Endodermal cell (in vitro differentiated cells): ENCODE measurements around the gene MPDU1. TPM values are rescaled to one million over a fixed set of nuclear protein-coding genes. Genes with fewer than 3 reads are reported as not detected.

Source experiments
- DNase-seq: peaks from one replicate; pipeline ENCODE4 v3.0.0-alpha.2; 2017
- H3K27ac ChIP-seq: 2 replicates; pipeline ENCODE4 v1.5.1; 2013; ENCODE audit warnings: mild to moderate bottlenecking, low read depth, low read length, moderate library complexity
- H3K27me3 ChIP-seq: 2 replicates; pipeline ENCODE4 v1.6.1; 2013; ENCODE audit warnings: mild to moderate bottlenecking, low read length, moderate library complexity; ENCODE audit not compliant: insufficient read depth, control insufficient read depth, poor library complexity, severe bottlenecking
- H3K36me3 ChIP-seq: 2 replicates; pipeline ENCODE4 v1.7.0; 2013; ENCODE audit warnings: mild to moderate bottlenecking, low read length, moderate library complexity; ENCODE audit not compliant: control insufficient read depth, insufficient read depth
- H3K4me1 ChIP-seq: one replicate; pipeline ENCODE4 v1.7.0; 2013; ENCODE audit warnings: low read length; ENCODE audit not compliant: control insufficient read depth, insufficient read depth
- H3K4me3 ChIP-seq: 2 replicates; pipeline ENCODE4 v1.5.1; 2013; ENCODE audit warnings: mild to moderate bottlenecking, low read length, moderate library complexity
- H3K9ac ChIP-seq: 2 replicates; pipeline ENCODE4 v1.6.1; 2013; ENCODE audit warnings: mild to moderate bottlenecking, low read length, moderate library complexity; ENCODE audit not compliant: poor library complexity, severe bottlenecking; ENCODE audit errors: extremely low read depth
- H3K9me3 ChIP-seq: 2 replicates; pipeline ENCODE4 v1.6.1; 2013; ENCODE audit warnings: mild to moderate bottlenecking, low read length, moderate library complexity; ENCODE audit not compliant: control insufficient read depth
- H3K27ac Mint-ChIP-seq: 2 replicates; pipeline ENCODE4 v1.8.0; 2020; ENCODE audit warnings: mixed read lengths
- H3K27me3 Mint-ChIP-seq: 2 replicates; pipeline ENCODE4 v1.8.0; 2021; ENCODE audit warnings: mild to moderate bottlenecking, mixed read lengths; ENCODE audit not compliant: insufficient read depth
- H3K36me3 Mint-ChIP-seq: 2 replicates; pipeline ENCODE4 v1.8.0; 2020; ENCODE audit warnings: low read depth, mixed read lengths
- H3K4me1 Mint-ChIP-seq: 2 replicates; pipeline ENCODE4 v1.8.0; 2020; ENCODE audit warnings: mixed read lengths
- H3K4me3 Mint-ChIP-seq: 2 replicates; pipeline ENCODE4 v1.8.0; 2020; ENCODE audit warnings: mild to moderate bottlenecking, moderate library complexity, mixed read lengths
- H3K9me3 Mint-ChIP-seq: 2 replicates; pipeline ENCODE4 v1.8.0; 2020; ENCODE audit warnings: mild to moderate bottlenecking, mixed read lengths
- WGBS, 2 experiments: methylation state at CpG; one replicate each; pipeline versions ENCODE4 v1.1.5 to v1.1.7; 2013; ENCODE audit warnings: missing lambda C conversion rate in 2 of 2, mixed read lengths in 1 of 2; ENCODE audit not compliant: insufficient coverage in 1 of 2, insufficient read length in 1 of 2; 5-methylcytosine and 5-hydroxymethylcytosine counted together
- total RNA-seq, 2 donors: library from RNA; stranded (reverse); fragmentation: NEBNext Ultra II Directional in 1 of 2; extraction: Animal tissue kit (Norgen Biotek cat#: 25700) in 1 of 2; gene quantifications; 2 replicates in 1 of 2; 3 replicates in 1 of 2; pipeline ENCODE4 v1.2.1, GENCODE V29; 2021
- TF ChIP-seq, protein P1 (sequence below): fragments of 200-600 bp; sonication (generic); conservative IDR thresholded peaks from 2 replicates; pipeline ENCODE4 v1.5.0; 2021; ENCODE audit warnings: antibody characterized with exemption, mild to moderate bottlenecking

The MPDU1 gene
- total RNA-seq, 2 donors from 2014 or later = 47.4 to 56.6 TPM

DNA sequence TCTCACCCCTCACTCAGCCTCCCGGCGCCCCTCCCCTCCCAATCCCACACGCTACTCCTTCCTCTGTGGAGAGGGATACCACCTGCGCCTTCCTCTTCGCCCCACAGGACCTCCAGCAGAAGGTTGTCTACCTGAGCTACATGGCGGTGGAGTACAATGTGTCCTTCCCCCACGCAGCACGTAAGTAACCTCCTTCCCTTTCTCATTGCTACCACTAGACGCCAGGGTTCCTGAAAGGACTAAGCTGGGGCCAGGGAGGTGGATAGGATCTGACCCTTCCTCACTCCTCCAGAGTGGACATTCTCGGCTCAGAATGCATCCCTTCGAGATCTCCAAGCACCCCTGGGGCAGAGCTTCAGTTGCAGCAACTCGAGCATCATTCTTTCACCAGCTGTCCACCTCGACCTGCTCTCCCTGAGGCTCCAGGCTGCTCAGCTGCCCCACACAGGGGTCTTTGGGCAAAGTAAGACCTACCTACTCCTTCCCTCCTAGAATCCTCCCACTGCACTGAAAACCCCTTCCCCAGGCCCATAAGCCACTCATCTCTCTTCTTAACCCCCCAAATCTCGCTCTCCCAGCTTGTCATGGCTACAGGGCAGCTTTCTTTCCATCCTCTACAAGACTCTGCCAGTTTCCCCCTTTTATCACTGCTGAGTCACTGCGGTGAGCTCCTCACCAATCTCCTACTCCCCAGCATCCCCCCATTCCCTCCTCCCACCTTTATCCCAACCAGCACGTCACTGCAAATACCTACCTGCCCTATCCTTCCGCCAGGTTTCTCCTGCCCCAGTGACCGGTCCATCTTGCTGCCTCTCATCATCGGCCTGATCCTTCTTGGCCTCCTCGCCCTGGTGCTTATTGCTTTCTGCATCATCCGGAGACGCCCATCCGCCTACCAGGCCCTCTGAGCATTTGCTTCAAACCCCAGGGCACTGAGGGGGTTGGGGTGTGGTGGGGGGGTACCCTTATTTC, 2.8 kb upstream of the MPDU1 start:
- DNase-seq = peak; percentile 66
- H3K36me3 Mint-ChIP-seq = peaks cover 43% of the 10 kb centered on the region
- H3K27ac Mint-ChIP-seq = peak overlapping the region; percentile 65
- Histone ChIP-seq H3K27ac (peak overlapping the region; percentile 38), H3K4me3 (no peak overlapping the region), H3K27me3 (no peaks in the 10 kb centered on the region), H3K4me1 (peaks cover 3% of the 10 kb centered on the region), H3K36me3 (peaks cover 42% of the 10 kb centered on the region), H3K9ac (no peak overlapping the region), H3K9me3 (no peaks in the 10 kb centered on the region)
- H3K4me1 Mint-ChIP-seq = peaks cover 19% of the 10 kb centered on the region
- no peaks in the 10 kb centered on the region for H3K9me3 Mint-ChIP-seq
- WGBS, 2 experiments = 89 to 91% methylated on average over 11 to 23 of the region's 23 CpGs
- no peaks in the 10 kb centered on the region for H3K27me3 Mint-ChIP-seq
- TF ChIP-seq, protein P1, sequence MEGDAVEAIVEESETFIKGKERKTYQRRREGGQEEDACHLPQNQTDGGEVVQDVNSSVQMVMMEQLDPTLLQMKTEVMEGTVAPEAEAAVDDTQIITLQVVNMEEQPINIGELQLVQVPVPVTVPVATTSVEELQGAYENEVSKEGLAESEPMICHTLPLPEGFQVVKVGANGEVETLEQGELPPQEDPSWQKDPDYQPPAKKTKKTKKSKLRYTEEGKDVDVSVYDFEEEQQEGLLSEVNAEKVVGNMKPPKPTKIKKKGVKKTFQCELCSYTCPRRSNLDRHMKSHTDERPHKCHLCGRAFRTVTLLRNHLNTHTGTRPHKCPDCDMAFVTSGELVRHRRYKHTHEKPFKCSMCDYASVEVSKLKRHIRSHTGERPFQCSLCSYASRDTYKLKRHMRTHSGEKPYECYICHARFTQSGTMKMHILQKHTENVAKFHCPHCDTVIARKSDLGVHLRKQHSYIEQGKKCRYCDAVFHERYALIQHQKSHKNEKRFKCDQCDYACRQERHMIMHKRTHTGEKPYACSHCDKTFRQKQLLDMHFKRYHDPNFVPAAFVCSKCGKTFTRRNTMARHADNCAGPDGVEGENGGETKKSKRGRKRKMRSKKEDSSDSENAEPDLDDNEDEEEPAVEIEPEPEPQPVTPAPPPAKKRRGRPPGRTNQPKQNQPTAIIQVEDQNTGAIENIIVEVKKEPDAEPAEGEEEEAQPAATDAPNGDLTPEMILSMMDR = no peak
- no peak overlapping the region for H3K4me3 Mint-ChIP-seq

DNA sequence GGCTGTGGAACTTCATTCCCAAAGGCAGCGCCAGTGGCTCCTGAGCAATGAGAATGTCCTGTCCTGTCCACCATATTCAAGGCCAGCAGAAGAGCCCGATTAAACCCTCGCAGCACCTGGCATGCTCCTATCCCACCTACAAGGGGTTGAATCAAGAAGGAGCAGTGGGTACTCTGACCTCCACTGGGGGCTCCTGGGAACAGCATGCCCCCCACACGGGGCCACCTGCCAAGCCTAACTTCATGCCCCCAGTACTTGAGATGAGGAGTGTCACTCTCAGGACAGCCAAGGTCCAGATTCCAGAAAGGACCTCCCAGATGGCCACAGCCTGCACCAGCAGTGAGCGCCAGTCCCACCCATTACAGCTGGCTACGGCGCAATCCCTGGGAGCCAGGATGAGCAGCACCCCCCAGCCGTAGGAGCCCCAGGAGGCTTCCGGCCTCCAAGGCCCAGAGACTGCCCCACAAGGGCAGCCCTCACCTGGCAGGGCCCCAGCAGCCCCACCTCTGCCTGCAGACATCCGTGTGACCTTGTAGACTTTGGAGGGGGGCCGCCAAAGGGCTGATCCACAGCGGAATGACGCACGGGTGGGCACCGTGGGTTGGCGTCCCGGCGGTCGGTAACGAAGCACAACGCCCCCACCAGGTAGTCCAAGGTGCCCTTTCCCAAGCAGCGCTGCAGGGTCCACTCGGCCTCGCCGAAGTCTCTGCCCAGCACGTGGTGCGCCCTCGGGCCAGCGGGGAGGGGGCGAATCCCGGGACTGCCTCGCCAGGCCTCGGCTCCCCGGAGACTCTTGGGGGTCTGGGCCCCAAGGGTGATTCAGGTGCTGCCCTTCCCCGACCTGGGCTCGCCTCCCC, 1.0 kb upstream of the MPDU1 start:
- H3K36me3 Mint-ChIP-seq = peaks cover 28% of the 10 kb centered on the region
- peak overlapping the region; percentile 79 for H3K4me3 Mint-ChIP-seq
- Histone ChIP-seq H3K4me3 (no peak overlapping the region), H3K9ac (peak overlapping the region; percentile 95), H3K27me3 (no peaks in the 10 kb centered on the region), H3K9me3 (no peaks in the 10 kb centered on the region), H3K4me1 (peaks cover 3% of the 10 kb centered on the region), H3K27ac (peak overlapping the region; percentile 98), H3K36me3 (peaks cover 36% of the 10 kb centered on the region)
- TF ChIP-seq, protein P1 = no peak
- DNase-seq = peak; percentile 57
- 93 to 94% methylated on average over 33 to 36 of the region's 36 CpGs for WGBS, 2 experiments
- H3K4me1 Mint-ChIP-seq = peaks cover 17% of the 10 kb centered on the region
- no peaks in the 10 kb centered on the region for H3K9me3 Mint-ChIP-seq
- H3K27me3 Mint-ChIP-seq = no peaks in the 10 kb centered on the region
- peak overlapping the region; percentile 100 for H3K27ac Mint-ChIP-seq

DNA sequence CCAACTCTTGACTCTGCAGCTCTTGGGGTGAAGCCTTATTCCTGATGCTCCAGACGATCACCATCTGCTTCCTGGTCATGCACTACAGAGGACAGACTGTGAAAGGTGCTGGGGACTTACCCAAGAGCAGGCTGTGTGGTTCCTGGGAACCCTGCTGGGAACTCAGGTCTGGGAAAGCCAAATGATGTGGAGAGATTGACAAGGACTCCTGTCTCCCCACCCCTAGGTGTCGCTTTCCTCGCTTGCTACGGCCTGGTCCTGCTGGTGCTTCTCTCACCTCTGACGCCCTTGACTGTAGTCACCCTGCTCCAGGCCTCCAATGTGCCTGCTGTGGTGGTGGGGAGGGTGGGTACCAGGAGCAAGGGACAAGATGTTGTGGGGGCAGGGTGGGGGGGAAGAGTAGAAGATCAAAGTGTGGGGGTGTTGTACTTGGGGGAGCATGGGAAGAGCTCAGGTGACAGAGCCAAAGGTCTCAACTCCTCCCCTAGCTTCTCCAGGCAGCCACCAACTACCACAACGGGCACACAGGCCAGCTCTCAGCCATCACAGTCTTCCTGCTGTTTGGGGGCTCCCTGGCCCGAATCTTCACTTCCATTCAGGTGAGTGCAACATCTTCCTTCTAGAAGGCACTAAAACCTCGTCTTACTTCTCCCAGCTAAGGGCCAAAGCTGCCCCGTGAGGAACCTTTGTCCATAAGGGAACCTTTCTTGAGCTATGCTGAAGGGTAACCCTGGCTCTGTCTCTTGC, 3.2 kb downstream of the MPDU1 start:
- Histone ChIP-seq H3K9me3 (no peaks in the 10 kb centered on the region), H3K9ac (no peak overlapping the region), H3K4me1 (peaks cover 15% of the 10 kb centered on the region), H3K4me3 (no peak overlapping the region), H3K36me3 (peaks cover 53% of the 10 kb centered on the region), H3K27me3 (no peaks in the 10 kb centered on the region), H3K27ac (no peak overlapping the region)
- H3K27me3 Mint-ChIP-seq = no peaks in the 10 kb centered on the region
- H3K4me3 Mint-ChIP-seq = no peak overlapping the region
- H3K4me1 Mint-ChIP-seq = peaks cover 28% of the 10 kb centered on the region
- peak; percentile 88 for DNase-seq
- no peak overlapping the region for H3K27ac Mint-ChIP-seq
- H3K36me3 Mint-ChIP-seq = peaks cover 28% of the 10 kb centered on the region
- TF ChIP-seq, protein P1 = peak; percentile 61
- 82 to 86% methylated on average over 7 to 9 of the region's 9 CpGs for WGBS, 2 experiments
- H3K9me3 Mint-ChIP-seq = no peaks in the 10 kb centered on the region
